Coronary artery (tissue), 2 donors: ENCODE measurements around the gene RAP2C.

Experiments
- DNase-seq: peaks from one replicate; pipeline ENCODE4 v3.0.0-alpha.2; 2017; ENCODE audit warnings: low spot score
- H3K27ac ChIP-seq, 2 donors: fragments of 200-600 bp; sonication (generic); one replicate each; pipeline ENCODE4 v1.5.1; 2016 to 2019
- H3K4me3 ChIP-seq: fragments of 200-600 bp; sonication (generic); 2 replicates; pipeline ENCODE4 v1.5.1; 2016; ENCODE audit warnings: mild to moderate bottlenecking, moderate library complexity
- TF ChIP-seq, protein P1 (sequence below): fragments of 200-600 bp; sonication (generic); IDR thresholded peaks from one replicate; pipeline ENCODE4 v1.5.1; 2019; ENCODE audit warnings: antibody characterized with exemption

The RAP2C gene

GRCh38 chrX:132204629-132205028 is 14.6 kb downstream of the RAP2C start:
- no peak overlapping the region for H3K4me3 ChIP-seq
- TF ChIP-seq, protein P1, sequence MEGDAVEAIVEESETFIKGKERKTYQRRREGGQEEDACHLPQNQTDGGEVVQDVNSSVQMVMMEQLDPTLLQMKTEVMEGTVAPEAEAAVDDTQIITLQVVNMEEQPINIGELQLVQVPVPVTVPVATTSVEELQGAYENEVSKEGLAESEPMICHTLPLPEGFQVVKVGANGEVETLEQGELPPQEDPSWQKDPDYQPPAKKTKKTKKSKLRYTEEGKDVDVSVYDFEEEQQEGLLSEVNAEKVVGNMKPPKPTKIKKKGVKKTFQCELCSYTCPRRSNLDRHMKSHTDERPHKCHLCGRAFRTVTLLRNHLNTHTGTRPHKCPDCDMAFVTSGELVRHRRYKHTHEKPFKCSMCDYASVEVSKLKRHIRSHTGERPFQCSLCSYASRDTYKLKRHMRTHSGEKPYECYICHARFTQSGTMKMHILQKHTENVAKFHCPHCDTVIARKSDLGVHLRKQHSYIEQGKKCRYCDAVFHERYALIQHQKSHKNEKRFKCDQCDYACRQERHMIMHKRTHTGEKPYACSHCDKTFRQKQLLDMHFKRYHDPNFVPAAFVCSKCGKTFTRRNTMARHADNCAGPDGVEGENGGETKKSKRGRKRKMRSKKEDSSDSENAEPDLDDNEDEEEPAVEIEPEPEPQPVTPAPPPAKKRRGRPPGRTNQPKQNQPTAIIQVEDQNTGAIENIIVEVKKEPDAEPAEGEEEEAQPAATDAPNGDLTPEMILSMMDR, result no peak
- DNase-seq, result no peak
- H3K27ac ChIP-seq, result no peak overlapping the region

DNA sequence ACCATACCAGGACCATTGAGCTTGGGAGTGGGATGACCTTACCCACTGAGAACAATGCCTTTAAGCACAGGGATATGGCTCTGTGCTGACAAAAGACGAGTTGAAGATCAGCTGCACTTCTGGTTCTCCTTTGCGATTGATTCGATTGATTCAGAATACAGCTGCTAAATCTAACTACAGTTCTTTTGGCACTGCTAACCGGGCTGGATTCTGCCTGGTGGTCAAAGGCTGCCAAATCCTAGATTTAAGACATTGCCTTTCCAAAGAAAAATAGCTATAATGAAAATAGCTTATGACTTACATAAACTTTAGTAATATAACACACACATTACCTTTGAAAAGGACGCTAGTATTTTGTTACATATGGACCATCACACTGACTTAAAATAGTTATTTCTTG is 18.3 kb downstream of the RAP2C start:
- no peak for DNase-seq
- TF ChIP-seq, protein P1, result no peak
- Histone ChIP-seq H3K27ac (no peak overlapping the region), H3K4me3 (no peak overlapping the region)

GRCh38 chrX:132199941-132200340 is 19.3 kb downstream of the RAP2C start:
- DNase-seq, result no peak
- H3K27ac ChIP-seq, result no peak overlapping the region
- no peak overlapping the region for H3K4me3 ChIP-seq
- TF ChIP-seq, protein P1, result no peak

DNA sequence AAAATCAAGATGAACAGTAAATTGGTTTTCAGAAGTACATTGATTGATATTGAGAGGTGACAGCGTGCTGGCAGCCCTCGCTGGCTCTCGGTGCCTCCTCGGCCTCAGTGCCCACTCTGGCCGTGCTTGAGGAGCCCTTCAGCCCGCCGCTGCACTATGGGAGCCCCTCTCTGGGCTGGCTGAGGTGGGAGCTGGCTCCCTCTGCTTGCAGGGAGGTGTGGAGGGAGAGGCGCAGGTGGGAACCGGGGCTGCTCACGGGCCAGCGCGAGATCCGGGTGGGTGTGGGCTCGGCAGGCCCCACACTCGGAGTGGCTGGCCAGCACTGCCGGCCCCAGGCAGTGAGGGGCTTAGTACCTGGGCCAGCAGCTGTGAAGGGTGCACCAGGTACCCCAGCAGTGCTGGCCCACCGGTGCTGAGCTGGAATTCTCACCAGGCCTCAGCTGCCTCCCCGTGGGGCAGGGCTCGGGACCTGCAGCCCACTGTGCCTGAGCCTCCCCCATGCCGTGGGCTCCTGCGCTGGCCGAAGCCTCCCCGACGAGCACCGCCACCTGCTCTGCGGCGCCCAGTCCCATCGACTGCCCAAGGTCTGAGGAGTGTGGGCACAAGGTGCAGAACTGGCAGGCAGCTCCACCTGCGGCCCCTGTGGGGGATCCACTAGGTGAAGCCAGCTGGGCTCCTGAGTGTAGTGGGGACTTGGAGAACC is 25.2 kb downstream of the RAP2C start:
- TF ChIP-seq, protein P1, result no peak
- no peak overlapping the region for H3K4me3 ChIP-seq
- H3K27ac ChIP-seq, result no peak overlapping the region
- no peak for DNase-seq

DNA sequence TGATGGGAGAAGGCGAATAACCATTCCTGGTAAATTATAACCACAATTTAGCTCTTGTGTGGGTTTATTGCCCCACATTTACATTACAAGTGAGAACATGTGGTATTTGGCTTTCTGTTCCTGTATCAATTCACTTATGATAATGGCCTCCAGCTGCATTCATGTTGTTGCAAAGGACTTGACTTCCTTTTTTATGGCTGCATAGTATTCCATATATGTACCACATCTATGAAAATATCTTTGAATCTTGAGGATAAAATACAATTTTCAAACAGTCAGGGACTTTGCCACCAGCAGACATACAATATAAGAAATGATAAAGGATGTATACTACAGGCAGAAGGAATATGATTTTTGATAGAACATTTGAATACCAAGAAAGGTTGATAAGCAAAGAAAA is 27.3 kb downstream of the RAP2C start:
- no peak for DNase-seq
- H3K4me3 ChIP-seq, result no peak overlapping the region
- TF ChIP-seq, protein P1, result no peak
- no peak overlapping the region for H3K27ac ChIP-seq

DNA sequence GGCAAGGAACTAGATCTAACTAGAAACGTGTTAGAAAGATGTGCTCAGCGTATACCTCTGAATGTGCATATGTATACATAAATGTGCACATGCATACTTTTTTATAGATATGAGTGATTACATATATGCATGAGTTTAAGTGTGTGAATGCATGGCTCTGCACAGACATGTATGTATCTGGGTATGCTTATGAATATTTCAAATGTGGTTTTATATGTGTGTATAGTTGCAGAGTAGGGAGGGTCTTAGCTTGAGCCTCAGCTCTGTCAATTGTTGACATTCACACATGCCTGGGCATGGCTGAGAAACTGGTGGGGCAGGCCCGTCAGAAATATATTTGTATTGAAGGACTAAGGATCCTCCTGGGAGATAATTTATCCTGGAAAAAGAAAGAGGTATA is 31.1 kb downstream of the RAP2C start:
- Histone ChIP-seq H3K4me3 (no peak overlapping the region), H3K27ac (no peak overlapping the region)
- TF ChIP-seq, protein P1, result no peak
- DNase-seq, result no peak

- Histone ChIP-seq H3K27ac (no peak overlapping the region), H3K4me3 (no peak overlapping the region)
- TF ChIP-seq, protein P1, result no peak
- no peak for DNase-seq
Measured at GRCh38 chrX:132187451-132187850, 31.8 kb downstream of the RAP2C start.
